GM12878 (cell line): Measurements from ENCODE around the gene GRK1. TPM values are rescaled to one million over a fixed set of nuclear protein-coding genes. Genes with fewer than 3 reads are reported as not detected.

Source experiments
- ATAC-seq: fragments of 200-7000 bp; cut with Tn5 transposase; 3 replicates; pipeline ENCODE4 v1.9.1; 2020; ENCODE audit warnings: mild to moderate bottlenecking, moderate library complexity
- BruUV-seq: library from RNA; stranded (reverse); fragments of 400-500 nt; replicated peaks from 2 replicates; lab custom pipeline; 2021; lab: Mats Ljungman, UMichigan
- CTCF ChIA-PET: fragments of 300-600 bp; sonication (Branson Sonifier 250); formaldehyde crosslinking; extraction: SDS; loops from one replicate; lab custom pipeline; 2021; ENCODE audit warnings: inconsistent platforms; lab: Yijun Ruan, JAX
- POLR2A ChIA-PET: fragments of 350-600 bp; formaldehyde crosslinking; extraction: SDS; loops from one replicate; lab custom pipeline; 2021; ENCODE audit warnings: inconsistent platforms; lab: Charles Lee
- RAD21 ChIA-PET: fragments of 300-600 bp; sonication (Branson Sonifier 250); formaldehyde crosslinking; loops from one replicate; lab custom pipeline; 2023; ENCODE audit warnings: antibody characterized with exemption; ENCODE audit not compliant: unreplicated experiment; lab: Charles Lee
- SMC1A ChIA-PET: fragments of 300-600 bp; sonication (Branson Sonifier 250); formaldehyde crosslinking; loops from one replicate; lab custom pipeline; 2023; ENCODE audit not compliant: unreplicated experiment, uncharacterized antibody; lab: Charles Lee
- DNase-seq: peaks from one replicate; pipeline ENCODE4 v3.0.0-alpha.2; 2011; ENCODE audit warnings: low read depth, low spot score
- FAIRE-seq: peaks from 3 replicates; lab custom pipeline; 2011; peaks lifted over from hg19 to GRCh38; lab: Jason Lieb, UNC
- H2AFZ ChIP-seq: 2 replicates; pipeline ENCODE4 v1.6.0; 2011; ENCODE audit warnings: low read depth, low read length, control low read depth; ENCODE audit not compliant: control insufficient read depth
- H3K27ac ChIP-seq: 2 replicates; pipeline ENCODE4 v1.5.1; 2011; ENCODE audit warnings: control low read depth; ENCODE audit not compliant: control insufficient read depth, insufficient read depth
- H3K27me3 ChIP-seq, 2 experiments: replicated peaks in 1 of 2; 2 replicates each; pipeline versions ENCODE4 v1.6.0 to v1.6.1; 2011; ENCODE audit warnings: low read length in 1 of 2; ENCODE audit not compliant: control insufficient read depth in 2 of 2, insufficient read depth in 2 of 2
- H3K36me3 ChIP-seq, 2 experiments: 2 replicates each; pipeline ENCODE4 v1.5.1; 2011; ENCODE audit warnings: low read length in 1 of 2; ENCODE audit not compliant: control insufficient read depth in 2 of 2, insufficient read depth in 2 of 2
- H3K4me1 ChIP-seq: 2 replicates; pipeline ENCODE4 v1.6.1; 2011; ENCODE audit warnings: mild to moderate bottlenecking, low read length, moderate library complexity, mixed read lengths; ENCODE audit not compliant: control insufficient read depth, insufficient read depth
- H3K4me2 ChIP-seq: 2 replicates; pipeline ENCODE4 v1.6.0; 2011; ENCODE audit warnings: control low read depth; ENCODE audit not compliant: control insufficient read depth, insufficient read depth
- H3K4me3 ChIP-seq: fragments of 200-600 bp; sonication (generic); 2 replicates; pipeline ENCODE4 v1.5.1; 2016
- H3K79me2 ChIP-seq: 2 replicates; pipeline ENCODE4 v1.6.0; 2011; ENCODE audit warnings: low read length; ENCODE audit not compliant: control insufficient read depth, insufficient read depth
- H3K9ac ChIP-seq: 2 replicates; pipeline ENCODE4 v1.8.0; 2011; ENCODE audit warnings: low read length, control low read depth, mixed read lengths; ENCODE audit not compliant: control insufficient read depth, insufficient read depth
- H3K9me3 ChIP-seq: replicated peaks from 3 replicates; pipeline ENCODE4 v1.5.1; 2011; ENCODE audit warnings: mild to moderate bottlenecking, low read length; ENCODE audit not compliant: control insufficient read depth, insufficient read depth
- H4K20me1 ChIP-seq: 2 replicates; pipeline ENCODE4 v1.6.0; 2011; ENCODE audit not compliant: control insufficient read depth, insufficient read depth
- CREB1 ChIP-seq: IDR thresholded peaks from 2 replicates; pipeline ENCODE4 v1.6.1; 2012; ENCODE audit warnings: low read depth, mild to moderate bottlenecking, inconsistent platforms
- EGR1 ChIP-seq, 2 experiments: IDR thresholded peaks; 1 replicate in 1 of 2; 2 replicates in 1 of 2; pipeline ENCODE4 v1.6.1; 2011 to 2012; ENCODE audit warnings: low read depth in 2 of 2, low read length in 2 of 2, borderline replicate concordance in 1 of 2, mild to moderate bottlenecking in 1 of 2, moderate library complexity in 1 of 2
- HDAC6 ChIP-seq: fragments of 200-600 bp; sonication (generic); IDR thresholded peaks from one replicate; pipeline ENCODE4 v1.8.0; 2017; ENCODE audit warnings: antibody characterized with exemption; ENCODE audit not compliant: unreplicated experiment
- NKRF ChIP-seq: fragments of 450-650 bp; conservative IDR thresholded peaks from 2 replicates; pipeline ENCODE4 v1.6.1; 2017; ENCODE audit warnings: mild to moderate bottlenecking, moderate library complexity
- POLR2A ChIP-seq: IDR thresholded peaks from 2 replicates; pipeline ENCODE4 v1.6.1; 2011; ENCODE audit warnings: low read depth, mild to moderate bottlenecking, low read length
- POLR2AphosphoS5 ChIP-seq: IDR thresholded peaks from 2 replicates; pipeline ENCODE4 v1.6.1; 2011; ENCODE audit warnings: mild to moderate bottlenecking, low read length, inconsistent platforms
- RELA ChIP-seq: fragments of 450-650 bp; IDR thresholded peaks from 2 replicates; pipeline ENCODE4 v1.8.0; 2014; ENCODE audit warnings: borderline replicate concordance; ENCODE audit not compliant: partially characterized antibody
- SMAD5 ChIP-seq: IDR thresholded peaks from 2 replicates; pipeline ENCODE4 v1.6.1; 2016; ENCODE audit warnings: antibody characterized with exemption, low read depth
- SREBF1 ChIP-seq: IDR thresholded peaks from 2 replicates; pipeline ENCODE4 v1.6.1; 2012; ENCODE audit warnings: mild to moderate bottlenecking, low read length
- TAF1 ChIP-seq: IDR thresholded peaks from 2 replicates; pipeline ENCODE4 v1.6.1; 2011; ENCODE audit warnings: mild to moderate bottlenecking, low read depth, low read length, borderline replicate concordance
- ZNF592 ChIP-seq: fragments of 450-650 bp; IDR thresholded peaks from 2 replicates; pipeline ENCODE4 v1.6.1; 2017; ENCODE audit warnings: mild to moderate bottlenecking, moderate library complexity
- WGBS: methylation state at CpG from one replicate; pipeline ENCODE4 v1.1.6; 2016; ENCODE audit warnings: low lambda C conversion rate; ENCODE audit not compliant: insufficient replicate concordance, insufficient coverage; ENCODE audit errors: missing lambda C conversion rate; 5-methylcytosine and 5-hydroxymethylcytosine counted together
- in situ Hi-C: fragments of 300-500 bp; cut with MboI; formaldehyde crosslinking; loops from 9 replicates; pipeline ENCODE4 v1.14.3; 2018; ENCODE audit warnings: mixed read lengths
- intact Hi-C: fragments of 100-400 bp; cut with micrococcal nuclease; formaldehyde crosslinking; loops from one replicate; pipeline ENCODE4 v1.14.2; 2022; ENCODE audit not compliant: unreplicated experiment
- polyA plus RNA-seq, 11 experiments: library from polyadenylated mRNA; depleted of rRNA in 4 of 11; unstranded in 6 of 11; stranded (reverse) in 5 of 11; fragments of >200 nt; fragmentation: Nextera tagmentation in 4 of 11; fragmentation: Illumina TruSeq in 1 of 11; extraction: Ambion mirVana in 4 of 11; extraction: Trizol in 1 of 11; gene quantifications; 1 replicate in 1 of 11; 2 replicates in 10 of 11; pipeline versions ENCODE4 v1.2.1 to v1.2.3, GENCODE V29; 2011 to 2016; ENCODE audit warnings: inconsistent platforms in 2 of 11, missing spikeins in 2 of 11, low read depth in 1 of 11
- total RNA-seq, 4 experiments: library from RNA; depleted of rRNA in 3 of 4; stranded (reverse); fragments of >200 nt in 3 of 4; fragmentation: Illumina TruSeq in 1 of 4; extraction: Trizol in 1 of 4; gene quantifications; 2 replicates each; pipeline versions ENCODE4 v1.2.1 to v1.2.3, GENCODE V29; 2013 to 2021
- TF ChIP-seq, protein P1 (sequence below), 3 experiments: IDR thresholded peaks in 2 of 3; conservative IDR thresholded peaks in 1 of 3; 2 replicates each; pipeline ENCODE4 v1.5.1; 2011; ENCODE audit warnings: low read depth in 3 of 3, low read length in 3 of 3, mild to moderate bottlenecking in 3 of 3, control low read depth in 2 of 3, moderate library complexity in 2 of 3, inconsistent platforms in 1 of 3, mixed read lengths in 1 of 3; ENCODE audit not compliant: control insufficient read depth in 2 of 3, insufficient read depth in 1 of 3; ENCODE audit errors: extremely low read depth in 1 of 3

The GRK1 gene
- total and polyA plus RNA-seq, 10 of the 15 experiments (the other 5 are each of a cell fraction or from before 2014, with no cell fraction given), result under 0.01 to 0.04 TPM; not detected in 8

- ChIA-PET POLR2A (no interaction called here), CTCF (no interaction called here), SMC1A (no interaction called here), RAD21 (no interaction called here)
- H2AFZ ChIP-seq, result no peak overlapping the region
- no peaks in the 10 kb centered on the region for H3K27me3 ChIP-seq
- intact Hi-C loops, result no loop called here
- H3K27ac ChIP-seq, result no peak overlapping the region
- H3K36me3 ChIP-seq, result peaks cover 29 to 52% of the 10 kb centered on the region in 2 experiments
- no TSS peak for BruUV-seq
- in situ Hi-C loops, result no loop called here
- no peak overlapping the region for H3K4me3 ChIP-seq
- no peaks in the 10 kb centered on the region for H3K9me3 ChIP-seq
- FAIRE-seq, result no peak
- DNase-seq, result no peak
- H3K79me2 ChIP-seq, result no peaks in the 10 kb centered on the region; the same call in 1 of the 2 replicates
- WGBS, result 98% methylated on average over 35 of the region's 38 CpGs
- H3K4me1 ChIP-seq, result no peaks in the 10 kb centered on the region
- no peak overlapping the region for H3K9ac ChIP-seq
- no peak overlapping the region for H3K4me2 ChIP-seq
- no peaks in the 10 kb centered on the region for H4K20me1 ChIP-seq
- ATAC-seq, result no peak
- TF ChIP-seq EGR1 (IDR thresholded peaks at IDR 0.05; ENCODE audit: borderline replicate concordance in 1 of 2, low read depth in 2 of 2, low read length in 2 of 2) (no peak), SREBF1 (no peak), SMAD5 (no peak), HDAC6 (no peak), POLR2A (no peak), CREB1 (no peak), ZNF592 (no peak), TAF1 (no peak), POLR2AphosphoS5 (no peak), NKRF (no peak), RELA (no peak)
- TF ChIP-seq, protein P1, sequence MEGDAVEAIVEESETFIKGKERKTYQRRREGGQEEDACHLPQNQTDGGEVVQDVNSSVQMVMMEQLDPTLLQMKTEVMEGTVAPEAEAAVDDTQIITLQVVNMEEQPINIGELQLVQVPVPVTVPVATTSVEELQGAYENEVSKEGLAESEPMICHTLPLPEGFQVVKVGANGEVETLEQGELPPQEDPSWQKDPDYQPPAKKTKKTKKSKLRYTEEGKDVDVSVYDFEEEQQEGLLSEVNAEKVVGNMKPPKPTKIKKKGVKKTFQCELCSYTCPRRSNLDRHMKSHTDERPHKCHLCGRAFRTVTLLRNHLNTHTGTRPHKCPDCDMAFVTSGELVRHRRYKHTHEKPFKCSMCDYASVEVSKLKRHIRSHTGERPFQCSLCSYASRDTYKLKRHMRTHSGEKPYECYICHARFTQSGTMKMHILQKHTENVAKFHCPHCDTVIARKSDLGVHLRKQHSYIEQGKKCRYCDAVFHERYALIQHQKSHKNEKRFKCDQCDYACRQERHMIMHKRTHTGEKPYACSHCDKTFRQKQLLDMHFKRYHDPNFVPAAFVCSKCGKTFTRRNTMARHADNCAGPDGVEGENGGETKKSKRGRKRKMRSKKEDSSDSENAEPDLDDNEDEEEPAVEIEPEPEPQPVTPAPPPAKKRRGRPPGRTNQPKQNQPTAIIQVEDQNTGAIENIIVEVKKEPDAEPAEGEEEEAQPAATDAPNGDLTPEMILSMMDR (IDR thresholded peaks at IDR 0.05 in 2 of 3, conservative IDR thresholded peaks at IDR 0.05 in 1 of 3; ENCODE audit: control insufficient read depth in 2 of 3, extremely low read depth in 1 of 3, insufficient read depth in 1 of 3, low read depth in 3 of 3, low read length in 3 of 3), result no peak
Measured at GRCh38 chr13:113632706-113633484, 34.1 kb upstream of the GRK1 start.
